ENCODE data around the gene SDC3.

The SDC3 gene

GRCh38 chr1:30889511-30889910 lies 19.0 kb downstream of the SDC3 start:
- WGBS, 2 experiments = 96 to 99% methylated on average over 5 of the region's 5 CpGs
- H3K27me3 ChIP-seq (ENCODE audit: control insufficient read depth, insufficient read depth, low read length, poor library complexity, severe bottlenecking) = no peaks in the 10 kb centered on the region
- H3K4me3 ChIP-seq (ENCODE audit: insufficient read depth, low read depth, low read length) = no peak overlapping the region
- H3K4me1 ChIP-seq (ENCODE audit: control insufficient read depth, insufficient read depth, low read length) = peaks cover 28% of the 10 kb centered on the region
- no peaks in the 10 kb centered on the region for H3K36me3 ChIP-seq (ENCODE audit: control insufficient read depth, insufficient read depth, low read length)
- no peaks in the 10 kb centered on the region for H3K9me3 ChIP-seq (ENCODE audit: control insufficient read depth, low read length)
- H3K27ac ChIP-seq (ENCODE audit: insufficient read depth, low read depth, low read length, poor library complexity, severe bottlenecking) = no peak overlapping the region

DNA sequence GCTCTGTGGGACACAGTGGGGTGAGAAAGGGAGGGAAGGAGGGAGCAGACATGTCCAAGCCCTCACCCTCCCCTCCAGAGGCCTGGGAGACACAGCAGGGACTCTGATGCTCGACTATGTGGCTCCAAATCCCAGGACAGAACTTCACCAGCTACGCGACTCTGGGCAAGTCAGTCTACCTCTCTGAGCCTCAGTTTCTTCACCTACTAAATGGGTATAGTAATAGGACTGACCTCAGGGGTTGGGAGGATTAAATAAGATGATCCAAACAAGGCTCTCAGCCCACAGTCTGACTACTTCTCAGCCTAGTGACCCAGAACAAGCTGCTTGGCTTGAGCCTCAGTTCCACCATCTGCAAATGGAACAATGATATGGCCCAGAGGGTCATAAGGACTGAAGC lies 19.6 kb downstream of the SDC3 start:
- 83 to 90% methylated on average over 3 of the region's 3 CpGs for WGBS, 2 experiments
- Histone ChIP-seq H3K4me3 (ENCODE audit: insufficient read depth, low read depth, low read length) (no peak overlapping the region), H3K27ac (ENCODE audit: insufficient read depth, low read depth, low read length, poor library complexity, severe bottlenecking) (no peak overlapping the region), H3K4me1 (ENCODE audit: control insufficient read depth, insufficient read depth, low read length) (peaks cover 32% of the 10 kb centered on the region), H3K27me3 (ENCODE audit: control insufficient read depth, insufficient read depth, low read length, poor library complexity, severe bottlenecking) (no peaks in the 10 kb centered on the region), H3K36me3 (ENCODE audit: control insufficient read depth, insufficient read depth, low read length) (no peaks in the 10 kb centered on the region), H3K9me3 (ENCODE audit: control insufficient read depth, low read length) (no peaks in the 10 kb centered on the region)

GRCh38 chr1:30888391-30888790 lies 20.2 kb downstream of the SDC3 start:
- H3K27ac ChIP-seq (ENCODE audit: insufficient read depth, low read depth, low read length, poor library complexity, severe bottlenecking) = peak overlapping the region; percentile 40
- peaks cover 31% of the 10 kb centered on the region for H3K4me1 ChIP-seq (ENCODE audit: control insufficient read depth, insufficient read depth, low read length)
- no peaks in the 10 kb centered on the region for H3K27me3 ChIP-seq (ENCODE audit: control insufficient read depth, insufficient read depth, low read length, poor library complexity, severe bottlenecking)
- WGBS, 2 experiments = 69 to 73% methylated on average over 8 of the region's 8 CpGs
- H3K36me3 ChIP-seq (ENCODE audit: control insufficient read depth, insufficient read depth, low read length) = no peaks in the 10 kb centered on the region
- H3K9me3 ChIP-seq (ENCODE audit: control insufficient read depth, low read length) = no peaks in the 10 kb centered on the region
- no peak overlapping the region for H3K4me3 ChIP-seq (ENCODE audit: insufficient read depth, low read depth, low read length)

DNA sequence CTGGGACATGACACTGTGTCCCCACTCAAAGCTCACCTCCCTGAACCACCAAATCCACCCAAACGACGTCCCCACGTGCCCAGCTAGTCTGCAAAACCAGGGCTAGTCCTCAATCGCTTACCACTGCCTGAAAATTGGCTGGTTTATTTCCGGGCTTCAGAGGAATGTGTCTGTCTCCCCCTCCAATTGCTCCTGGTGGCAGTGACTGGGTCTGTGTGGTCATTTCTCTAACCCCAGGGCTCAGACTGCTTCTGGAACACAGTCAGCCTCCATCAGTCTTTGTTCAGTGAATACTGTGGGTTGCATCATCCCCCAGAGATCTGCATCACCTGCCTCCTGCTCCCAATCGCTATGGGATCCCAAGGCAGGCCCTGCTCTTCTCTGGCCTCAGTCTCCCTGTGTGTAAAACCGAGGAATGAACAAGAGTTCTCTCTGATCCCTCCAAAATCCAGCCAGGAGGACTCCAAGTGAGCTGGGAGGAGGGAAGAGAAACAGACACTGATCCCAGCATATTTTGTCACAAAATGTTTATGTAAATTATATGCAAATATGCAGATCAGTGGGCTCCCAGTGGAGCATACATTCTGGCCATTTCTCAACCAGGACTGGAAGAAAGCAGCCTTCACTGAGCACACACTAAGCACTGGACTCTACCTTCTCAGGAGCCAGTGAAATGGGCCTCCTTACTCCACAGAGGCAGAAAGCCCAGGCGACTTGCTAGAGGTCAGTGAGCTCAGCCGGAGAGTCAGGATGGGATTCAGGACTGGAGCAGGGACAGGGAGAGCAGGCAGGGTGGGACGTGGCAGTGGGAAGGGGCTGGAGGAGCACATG lies 20.9 kb downstream of the SDC3 start:
- H3K4me1 ChIP-seq (ENCODE audit: control insufficient read depth, insufficient read depth, low read length) = peaks cover 32% of the 10 kb centered on the region

GRCh38 chr1:30886710-30887428 lies 21.7 kb downstream of the SDC3 start:
- WGBS, 2 experiments = 95% methylated on average over 12 of the region's 12 CpGs
- H3K9me3 ChIP-seq (ENCODE audit: control insufficient read depth, low read length) = no peaks in the 10 kb centered on the region
- H3K27ac ChIP-seq (ENCODE audit: insufficient read depth, low read depth, low read length, poor library complexity, severe bottlenecking) = no peak overlapping the region
- H3K4me3 ChIP-seq (ENCODE audit: insufficient read depth, low read depth, low read length) = no peak overlapping the region
- H3K4me1 ChIP-seq (ENCODE audit: control insufficient read depth, insufficient read depth, low read length) = peaks cover 27% of the 10 kb centered on the region
- no peaks in the 10 kb centered on the region for H3K27me3 ChIP-seq (ENCODE audit: control insufficient read depth, insufficient read depth, low read length, poor library complexity, severe bottlenecking)
- H3K36me3 ChIP-seq (ENCODE audit: control insufficient read depth, insufficient read depth, low read length) = no peaks in the 10 kb centered on the region

More for the DNA sequence above, 20.9 kb downstream of the SDC3 start:
- Histone ChIP-seq H3K27me3 (ENCODE audit: control insufficient read depth, insufficient read depth, low read length, poor library complexity, severe bottlenecking) (no peaks in the 10 kb centered on the region), H3K9me3 (ENCODE audit: control insufficient read depth, low read length) (no peaks in the 10 kb centered on the region), H3K27ac (ENCODE audit: insufficient read depth, low read depth, low read length, poor library complexity, severe bottlenecking) (peak overlapping the region; percentile 40), H3K36me3 (ENCODE audit: control insufficient read depth, insufficient read depth, low read length) (no peaks in the 10 kb centered on the region), H3K4me3 (ENCODE audit: insufficient read depth, low read depth, low read length) (no peak overlapping the region)
- WGBS, 2 experiments = 80 to 83% methylated on average over 10 of the region's 10 CpGs

DNA sequence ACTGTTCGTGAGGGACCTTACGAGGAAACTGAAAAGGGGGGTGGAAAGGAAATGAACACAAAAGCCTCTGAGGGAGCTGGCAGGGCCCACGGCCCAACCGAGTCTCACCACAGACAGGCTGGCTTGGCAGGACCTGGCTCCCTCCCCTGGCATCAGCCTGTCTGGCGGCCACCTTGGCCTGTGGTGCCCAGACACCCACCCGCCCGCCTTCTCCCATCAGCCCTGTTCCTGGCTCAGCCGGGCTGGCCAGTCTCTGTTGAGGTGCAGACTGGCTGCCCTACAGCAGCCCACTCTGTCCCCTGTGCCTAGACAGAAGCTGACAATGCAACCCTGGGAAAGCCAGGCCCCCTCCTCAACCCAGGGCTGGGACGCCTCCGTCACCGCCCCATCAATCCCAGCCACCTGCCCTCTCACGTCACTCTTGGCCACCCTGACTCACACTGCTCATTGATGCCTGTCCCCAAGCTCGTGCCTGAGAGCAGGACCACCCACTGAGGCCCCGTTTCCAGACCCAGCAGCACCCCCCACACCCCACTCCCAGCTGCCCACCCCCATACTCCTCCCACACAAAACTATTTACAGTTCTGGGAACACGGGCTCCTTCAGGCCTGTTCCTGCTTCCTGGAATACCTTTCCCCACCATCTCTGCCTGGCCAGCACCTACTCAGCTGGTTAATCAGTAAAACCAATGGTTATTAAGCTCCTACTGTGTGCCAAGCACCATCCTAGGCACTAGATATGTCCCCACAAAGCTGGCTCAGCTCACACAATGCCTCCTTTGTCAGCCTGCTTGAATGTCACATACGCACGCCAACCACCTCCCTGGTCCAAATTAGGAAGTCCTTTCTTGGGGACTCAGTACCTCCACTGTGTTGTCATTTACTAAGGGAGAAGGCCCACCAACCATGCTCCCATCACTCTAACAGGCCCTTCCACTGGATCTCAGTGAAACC lies 22.7 kb downstream of the SDC3 start:
- Histone ChIP-seq H3K4me3 (ENCODE audit: insufficient read depth, low read depth, low read length) (no peak overlapping the region), H3K36me3 (ENCODE audit: control insufficient read depth, insufficient read depth, low read length) (no peaks in the 10 kb centered on the region), H3K9me3 (ENCODE audit: control insufficient read depth, low read length) (no peaks in the 10 kb centered on the region), H3K4me1 (ENCODE audit: control insufficient read depth, insufficient read depth, low read length) (peaks cover 36% of the 10 kb centered on the region), H3K27me3 (ENCODE audit: control insufficient read depth, insufficient read depth, low read length, poor library complexity, severe bottlenecking) (no peaks in the 10 kb centered on the region), H3K27ac (ENCODE audit: insufficient read depth, low read depth, low read length, poor library complexity, severe bottlenecking) (no peak overlapping the region)
- WGBS, 2 experiments = 70 to 71% methylated on average over 17 of the region's 17 CpGs

GRCh38 chr1:30884723-30885122 lies 23.8 kb downstream of the SDC3 start:
- Histone ChIP-seq H3K27ac (ENCODE audit: insufficient read depth, low read depth, low read length, poor library complexity, severe bottlenecking) (no peak overlapping the region), H3K36me3 (ENCODE audit: control insufficient read depth, insufficient read depth, low read length) (no peaks in the 10 kb centered on the region), H3K4me3 (ENCODE audit: insufficient read depth, low read depth, low read length) (no peak overlapping the region), H3K4me1 (ENCODE audit: control insufficient read depth, insufficient read depth, low read length) (peaks cover 47% of the 10 kb centered on the region), H3K27me3 (ENCODE audit: control insufficient read depth, insufficient read depth, low read length, poor library complexity, severe bottlenecking) (no peaks in the 10 kb centered on the region), H3K9me3 (ENCODE audit: control insufficient read depth, low read length) (no peaks in the 10 kb centered on the region)
- 89 to 91% methylated on average over 5 of the region's 5 CpGs for WGBS, 2 experiments

DNA sequence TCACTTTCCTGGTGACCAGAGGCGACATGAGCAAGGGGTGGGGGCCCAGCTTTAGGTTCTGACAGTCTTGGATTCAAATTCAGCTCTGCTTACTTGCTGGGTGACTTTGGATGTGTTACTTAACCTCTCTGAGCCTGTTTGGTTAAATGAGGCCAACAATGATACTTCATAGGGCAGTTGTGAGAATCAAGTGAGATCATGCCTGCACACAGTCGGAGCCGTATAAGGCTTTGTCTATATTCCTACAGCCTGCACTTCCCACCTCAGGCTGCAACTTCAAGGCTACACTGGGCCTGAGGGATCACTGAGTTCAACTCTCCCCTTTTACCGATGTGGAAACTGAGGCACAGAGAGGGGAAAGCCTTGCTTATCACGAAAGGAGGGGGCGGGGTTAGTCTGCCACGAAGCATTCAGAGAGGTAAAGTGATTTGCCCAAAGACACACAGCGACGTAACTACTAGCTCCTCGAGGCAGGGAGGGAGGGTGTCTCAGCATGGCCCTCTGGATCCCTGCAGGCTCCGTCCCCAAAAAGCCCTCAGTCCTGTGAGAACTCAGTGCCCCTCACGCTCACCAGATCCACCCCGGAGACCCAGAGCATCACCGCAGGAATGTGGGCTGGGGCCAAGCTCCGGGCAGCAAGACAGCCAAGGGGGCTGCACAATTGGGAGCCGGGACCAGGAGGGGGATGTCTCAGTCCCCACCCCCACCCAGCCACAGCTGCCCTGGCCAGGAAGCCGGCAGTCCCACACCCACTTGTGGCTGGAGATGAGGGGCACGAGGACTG lies 25.0 kb downstream of the SDC3 start:
- Histone ChIP-seq H3K4me3 (ENCODE audit: insufficient read depth, low read depth, low read length) (no peak overlapping the region), H3K9me3 (ENCODE audit: control insufficient read depth, low read length) (no peaks in the 10 kb centered on the region), H3K27ac (ENCODE audit: insufficient read depth, low read depth, low read length, poor library complexity, severe bottlenecking) (no peak overlapping the region), H3K36me3 (ENCODE audit: control insufficient read depth, insufficient read depth, low read length) (no peaks in the 10 kb centered on the region), H3K4me1 (ENCODE audit: control insufficient read depth, insufficient read depth, low read length) (peaks cover 51% of the 10 kb centered on the region), H3K27me3 (ENCODE audit: control insufficient read depth, insufficient read depth, low read length, poor library complexity, severe bottlenecking) (no peaks in the 10 kb centered on the region)
- 82 to 83% methylated on average over 18 of the region's 18 CpGs for WGBS, 2 experiments

DNA sequence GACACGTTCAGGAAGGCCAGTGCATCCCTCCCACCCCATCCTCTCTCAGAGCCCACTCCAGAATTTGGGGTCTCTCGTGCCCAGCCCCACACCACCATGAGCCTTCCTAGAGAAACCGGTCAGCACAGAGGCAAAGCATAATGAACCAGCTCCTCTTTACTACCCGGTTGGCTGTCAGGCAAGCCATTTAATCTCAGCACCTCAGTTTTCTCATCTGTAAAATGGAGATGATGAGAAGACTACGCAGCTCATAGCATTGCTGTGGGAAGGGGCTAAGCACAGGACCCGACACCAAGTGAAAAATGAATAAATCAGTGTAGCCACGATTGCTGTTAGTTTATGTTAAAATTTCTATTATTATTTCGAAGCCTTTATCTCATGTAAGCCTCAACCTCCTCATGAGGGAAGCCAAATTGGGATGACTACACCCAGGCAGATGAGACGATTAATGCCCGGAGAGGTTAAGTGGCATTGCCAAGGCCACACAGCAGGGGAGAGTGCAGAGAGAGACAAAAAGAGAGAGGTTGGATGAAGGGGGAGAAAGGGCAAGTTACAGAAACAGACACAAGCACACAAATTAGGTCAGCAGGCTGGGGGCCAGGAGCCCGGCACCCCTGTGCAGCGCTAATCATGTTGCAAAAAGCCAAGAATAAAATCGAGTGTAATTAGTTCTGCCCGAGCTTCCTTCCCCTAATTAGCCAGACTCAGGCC lies 25.7 kb downstream of the SDC3 start:
- Histone ChIP-seq H3K9me3 (ENCODE audit: control insufficient read depth, low read length) (no peaks in the 10 kb centered on the region), H3K36me3 (ENCODE audit: control insufficient read depth, insufficient read depth, low read length) (no peaks in the 10 kb centered on the region), H3K27me3 (ENCODE audit: control insufficient read depth, insufficient read depth, low read length, poor library complexity, severe bottlenecking) (no peaks in the 10 kb centered on the region), H3K4me3 (ENCODE audit: insufficient read depth, low read depth, low read length) (no peak overlapping the region), H3K4me1 (ENCODE audit: control insufficient read depth, insufficient read depth, low read length) (peaks cover 43% of the 10 kb centered on the region), H3K27ac (ENCODE audit: insufficient read depth, low read depth, low read length, poor library complexity, severe bottlenecking) (no peak overlapping the region)
- WGBS, 2 experiments = 90 to 92% methylated on average over 14 of the region's 14 CpGs

All from ectodermal cell (in vitro differentiated cells).